ENCODE data around the gene STOX2.

GRCh38 chr4:184059099-184059498, 154.0 kb downstream of the STOX2 start:
- TF ChIP-seq EGR1 (IDR thresholded peaks at IDR 0.05; ENCODE audit: borderline replicate concordance in 1 of 2, low read depth in 2 of 2, low read length in 2 of 2) = no peak
- no peak for TF ChIP-seq ZNF384 (IDR thresholded peaks at IDR 0.05; ENCODE audit: borderline replicate concordance, low read depth, low read length)
- no peak for TF ChIP-seq RB1 (IDR thresholded peaks at IDR 0.05; ENCODE audit: borderline replicate concordance)
- no peak for TF ChIP-seq MEF2A (IDR thresholded peaks at IDR 0.05; ENCODE audit: insufficient read depth, low read depth, low read length)
- no peak for TF ChIP-seq YY1 (IDR thresholded peaks at IDR 0.05; ENCODE audit: low read depth, low read length)
- TF ChIP-seq CTCF (IDR thresholded peaks at IDR 0.05 in 2 of 3, conservative IDR thresholded peaks at IDR 0.05 in 1 of 3; ENCODE audit: control insufficient read depth in 2 of 3, extremely low read depth in 1 of 3, insufficient read depth in 1 of 3, low read depth in 3 of 3, low read length in 3 of 3) = no peak
- TF ChIP-seq MAX (IDR thresholded peaks at IDR 0.05; ENCODE audit: low read depth, low read length) = no peak
- TF ChIP-seq ESRRA (IDR thresholded peaks at IDR 0.05; ENCODE audit: low read length) = no peak

All from GM12878 (cell line).